ENCODE data around the gene SPATA13. TPM values are rescaled to one million over a fixed set of nuclear protein-coding genes. Genes with fewer than 3 reads are reported as not detected.

The SPATA13 gene
- total and polyA plus RNA-seq, 2 donors (not counting 3 experiments of a cell fraction or from before 2014, with no cell fraction given), result 6.6 to 12.9 TPM

- no TSS peak for BruUV-seq (replicated peaks)
- no peak overlapping the region for H2AFZ ChIP-seq (ENCODE audit: low read depth, low read length)
- H3K27ac ChIP-seq (ENCODE audit: insufficient read depth, low read depth, low read length), result no peak overlapping the region
- dilution Hi-C loops (cut with MboI; ENCODE audit: extremely low pct_ligation_motif_present, low sequenced_read_pairs), result no loop called here
- ChIA-PET POLR2A (no interaction called here), CTCF (no interaction called here)
- no peak for TF ChIP-seq GATA2 (IDR thresholded peaks at IDR 0.05; ENCODE audit: insufficient read depth, insufficient read length, low read depth, low read length)
- no peak for TF ChIP-seq MYC (IDR thresholded peaks at IDR 0.05; ENCODE audit: low read depth, low read length)
- TF ChIP-seq POLR2A (IDR thresholded peaks at IDR 0.05; ENCODE audit: low read depth, low read length), result no peak
- no peak for TF ChIP-seq JUN (IDR thresholded peaks at IDR 0.05; ENCODE audit: borderline replicate concordance, insufficient read depth, insufficient read length, low read depth)
- TF ChIP-seq CTCF (IDR thresholded peaks at IDR 0.05; ENCODE audit: extremely low read depth in 1 of 2, insufficient read depth in 1 of 2, low read depth in 1 of 2, low read length in 2 of 2), result no peak
- no peak for TF ChIP-seq FOS (IDR thresholded peaks at IDR 0.05; ENCODE audit: borderline replicate concordance, insufficient read depth, low read length)
- TF ChIP-seq EZH2 (IDR thresholded peaks at IDR 0.05; ENCODE audit: borderline replicate concordance, low read depth, low read length, severe bottlenecking), result no peak
- TF ChIP-seq POLR2AphosphoS5 (IDR thresholded peaks at IDR 0.05; ENCODE audit: insufficient read depth, low read depth, low read length), result no peak
- H3K9me3 ChIP-seq (replicated peaks; ENCODE audit: control insufficient read depth, insufficient read depth, low read length), result no peaks in the 10 kb centered on the region
- peaks cover 25% of the 10 kb centered on the region for H3K4me1 ChIP-seq (ENCODE audit: control insufficient read depth, extremely low read depth, insufficient read depth, low read length)
- no peaks in the 10 kb centered on the region for H3K79me2 ChIP-seq (ENCODE audit: control insufficient read depth, insufficient read depth, low read length)
- no peak overlapping the region for H3K4me3 ChIP-seq (replicated peaks in 1 of 3; ENCODE audit: insufficient read depth in 1 of 3, low read depth in 1 of 3, low read length in 3 of 3)
- H3K9me1 ChIP-seq (replicated peaks; ENCODE audit: control insufficient read depth, extremely low read depth, insufficient read depth, low read length), result no peaks in the 10 kb centered on the region
- no peak overlapping the region for H3K4me2 ChIP-seq (ENCODE audit: insufficient read depth, low read length)
- no peak overlapping the region for H3K9ac ChIP-seq (replicated peaks; ENCODE audit: extremely low read depth, insufficient read depth, low read length)
- FAIRE-seq, result no peak
- H3K36me3 ChIP-seq (ENCODE audit: control insufficient read depth in 2 of 2, extremely low read depth in 1 of 2, insufficient read depth in 2 of 2, low read length in 2 of 2), result no peaks in the 10 kb centered on the region
- no peak for DNase-seq (ENCODE audit: low read depth, low spot score)
- no peaks in the 10 kb centered on the region for H4K20me1 ChIP-seq (replicated peaks; ENCODE audit: control insufficient read depth, extremely low read depth, insufficient read depth, low read length)
- intact Hi-C loops (cut with micrococcal nuclease), result no loop called here
- no peaks in the 10 kb centered on the region for H3K27me3 ChIP-seq (ENCODE audit: control insufficient read depth in 2 of 2, insufficient read depth in 2 of 2, low read length in 2 of 2)
These were observed 21.6 kb upstream of the SPATA13 start for GRCh38 chr13:24138911-24139310.

Measured in endothelial cell of umbilical vein (primary cell).